ENCODE results near the gene TMEM255B. TPM values are rescaled to one million over a fixed set of nuclear protein-coding genes. Genes with fewer than 3 reads are reported as not detected.
"Not testable (repeated sequence)": the region's sequence is repeated elsewhere in the genome, so short reads cannot be mapped to it uniquely, and the experiment has no call there.

The TMEM255B gene
- total and polyA plus RNA-seq, 2 donors = 4.9 to 17.5 TPM

DNA sequence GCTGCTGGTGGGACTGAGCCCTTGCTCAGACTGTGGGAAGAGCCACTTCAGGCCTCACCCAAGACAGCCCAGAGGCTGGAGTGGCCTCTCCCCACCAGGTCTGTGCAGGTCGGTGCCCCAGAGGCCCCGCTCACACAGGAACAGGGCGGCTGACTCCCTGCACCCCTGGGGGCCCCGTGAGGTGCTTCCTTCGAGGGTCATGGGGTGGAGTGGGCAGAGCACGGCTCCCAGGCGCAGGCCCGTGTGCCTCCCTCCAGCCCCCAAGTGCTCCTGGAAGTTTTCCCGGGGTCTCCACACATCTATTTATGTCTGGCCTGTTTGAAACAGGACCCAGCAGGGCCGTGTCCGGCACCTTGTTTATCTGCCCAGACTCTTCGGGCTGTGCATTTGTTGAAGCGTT, 9.5 kb upstream of the TMEM255B start:
- no peak for DNase-seq (ENCODE audit: extremely low spot score)
- no peak overlapping the region for H3K4me3 ChIP-seq (ENCODE audit: low read depth, low read length)
- H3K36me3 ChIP-seq (ENCODE audit: insufficient read depth) = no peaks in the 10 kb centered on the region
- WGBS = 80% methylated on average over 13 of the region's 13 CpGs
- H3K4me1 ChIP-seq (ENCODE audit: insufficient read depth) = no peaks in the 10 kb centered on the region
- no peak overlapping the region for H3K27ac ChIP-seq (ENCODE audit: low read depth)

DNA sequence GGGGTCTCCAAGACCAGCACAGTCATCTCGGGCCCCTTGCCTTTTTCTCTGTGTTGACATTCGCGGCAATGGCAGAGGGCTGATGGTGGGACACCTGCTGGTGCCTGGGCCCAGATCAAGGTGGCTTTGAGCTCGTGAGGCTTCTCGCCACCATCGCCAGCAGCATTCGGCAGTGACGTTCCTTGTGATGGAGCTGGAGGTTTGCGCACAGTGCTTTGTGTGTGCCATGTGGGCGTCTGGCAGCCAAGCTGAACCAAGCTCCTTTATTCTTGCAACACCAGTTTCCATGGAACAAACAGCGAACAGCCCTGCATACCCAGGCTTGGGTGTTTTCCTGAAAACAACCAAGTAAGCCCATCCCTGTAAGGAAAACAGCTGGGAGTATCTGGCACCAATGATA, 9.1 kb upstream of the TMEM255B start:
- Histone ChIP-seq H3K4me3 (ENCODE audit: low read depth, low read length) (no peak overlapping the region), H3K36me3 (ENCODE audit: insufficient read depth) (no peaks in the 10 kb centered on the region), H3K4me1 (ENCODE audit: insufficient read depth) (no peaks in the 10 kb centered on the region), H3K27ac (ENCODE audit: low read depth) (no peak overlapping the region)
- DNase-seq (ENCODE audit: extremely low spot score) = no peak
- 85% methylated on average over 11 of the region's 11 CpGs for WGBS

DNA sequence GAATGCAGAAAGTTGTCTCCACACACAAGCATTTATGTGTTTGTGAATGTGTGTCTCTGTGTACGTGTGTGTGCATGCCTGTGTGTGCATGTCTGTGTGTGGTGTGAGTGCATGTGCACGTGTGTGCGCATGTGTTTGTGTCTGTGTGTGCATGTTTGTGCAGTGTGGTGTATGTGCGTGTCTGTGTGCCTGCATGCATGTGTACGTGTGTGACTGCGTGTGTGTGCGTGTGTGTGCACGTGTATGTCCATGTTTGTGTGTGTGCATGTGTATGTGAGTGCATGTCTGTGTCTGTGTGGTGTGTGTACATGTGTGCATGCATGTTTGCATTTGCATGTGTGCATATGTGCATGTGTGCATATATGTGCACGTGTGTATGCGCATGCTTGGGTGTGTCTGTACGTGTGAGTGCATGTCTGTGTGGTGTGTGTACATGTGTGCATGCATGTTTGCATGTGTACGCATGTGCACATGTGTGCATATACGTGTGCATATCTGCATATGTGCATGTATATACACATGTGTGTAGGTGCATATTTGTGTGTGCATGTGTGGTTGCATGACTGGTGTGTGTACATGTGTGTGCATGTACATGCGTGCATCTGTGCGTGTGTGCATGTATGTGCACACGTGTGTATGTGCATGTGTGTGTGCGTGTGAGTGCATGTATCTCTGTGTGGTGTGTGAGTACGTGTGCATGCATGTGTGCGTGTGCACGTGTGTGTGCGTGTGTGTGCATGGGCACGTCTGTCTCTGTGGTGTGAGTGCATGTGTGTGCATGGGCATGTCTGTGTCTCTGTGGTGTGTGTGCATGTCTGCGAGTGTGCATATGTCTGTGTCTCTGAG, 8.2 kb upstream of the TMEM255B start:
- 91% methylated on average over 23 of the region's 23 CpGs for WGBS
- no peak overlapping the region for H3K4me3 ChIP-seq (ENCODE audit: low read depth, low read length)
- no peaks in the 10 kb centered on the region for H3K4me1 ChIP-seq (ENCODE audit: insufficient read depth)
- no peak for DNase-seq (ENCODE audit: extremely low spot score)
- H3K27ac ChIP-seq (ENCODE audit: low read depth) = no peak overlapping the region
- H3K36me3 ChIP-seq (ENCODE audit: insufficient read depth) = no peaks in the 10 kb centered on the region

DNA sequence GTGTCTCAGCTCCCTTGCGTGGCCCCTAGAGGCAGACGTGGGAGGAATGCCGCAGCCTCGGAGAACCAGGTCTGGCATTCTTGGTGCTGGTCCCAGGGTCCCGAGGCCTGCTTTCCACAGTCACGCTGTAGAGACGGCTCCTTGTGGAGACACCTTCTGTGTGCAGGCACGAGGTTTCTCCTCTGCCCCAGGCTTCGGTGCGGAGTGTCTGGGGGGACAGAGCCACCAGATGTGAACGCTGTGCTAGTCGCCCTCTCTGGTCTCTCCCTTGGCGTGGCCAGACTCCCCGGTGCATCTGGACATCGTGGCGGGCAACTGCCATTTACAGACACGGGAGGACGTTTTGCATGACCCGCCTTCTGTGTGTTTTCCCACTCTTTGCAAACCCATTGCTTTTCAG, 7.5 kb upstream of the TMEM255B start:
- Histone ChIP-seq H3K36me3 (ENCODE audit: insufficient read depth) (no peaks in the 10 kb centered on the region), H3K4me3 (ENCODE audit: low read depth, low read length) (no peak overlapping the region), H3K4me1 (ENCODE audit: insufficient read depth) (no peaks in the 10 kb centered on the region), H3K27ac (ENCODE audit: low read depth) (no peak overlapping the region)
- WGBS = 94% methylated on average over 19 of the region's 19 CpGs
- no peak for DNase-seq (ENCODE audit: extremely low spot score)

DNA sequence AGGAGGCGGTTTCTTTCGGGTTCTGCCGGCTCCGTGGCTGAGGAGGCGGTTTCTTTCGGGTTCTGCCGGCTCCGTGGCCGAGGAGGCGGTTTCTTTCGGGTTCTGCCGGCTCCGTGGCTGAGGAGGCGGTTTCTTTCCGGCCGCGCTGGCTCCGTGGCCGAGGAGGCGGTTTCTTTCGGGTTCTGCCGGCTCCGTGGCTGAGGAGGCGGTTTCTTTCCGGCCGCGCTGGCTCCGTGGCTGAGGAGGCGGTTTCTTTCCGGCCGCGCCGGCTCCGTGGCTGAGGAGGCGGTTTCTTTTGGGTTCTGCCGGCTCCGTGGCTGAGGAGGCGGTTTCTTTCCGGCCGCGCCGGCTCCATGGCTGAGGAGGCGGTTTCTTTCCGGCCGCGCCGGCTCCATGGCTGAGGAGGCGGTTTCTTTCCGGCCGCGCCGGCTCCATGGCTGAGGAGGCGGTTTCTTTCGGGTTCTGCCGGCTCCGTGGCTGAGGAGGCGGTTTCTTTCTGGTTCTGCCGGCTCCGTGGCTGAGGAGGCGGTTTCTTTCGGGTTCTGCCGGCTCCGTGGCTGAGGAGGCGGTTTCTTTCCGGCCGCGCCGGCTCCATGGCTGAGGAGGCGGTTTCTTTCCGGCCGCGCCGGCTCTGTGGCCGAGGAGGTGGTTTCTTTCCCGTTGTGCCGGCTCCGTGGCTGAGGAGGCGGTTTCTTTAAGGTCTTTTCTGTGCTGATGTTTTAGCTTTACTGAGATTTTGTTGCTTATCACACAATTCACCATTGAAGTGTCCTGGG, 6.6 kb upstream of the TMEM255B start:
- H3K4me1 ChIP-seq (ENCODE audit: insufficient read depth); H3K27ac ChIP-seq (ENCODE audit: low read depth); DNase-seq (ENCODE audit: extremely low spot score); H3K4me3 ChIP-seq (ENCODE audit: low read depth, low read length); H3K36me3 ChIP-seq (ENCODE audit: insufficient read depth): not testable (repeated sequence)
- 96% methylated on average over 73 of the region's 78 CpGs for WGBS

DNA sequence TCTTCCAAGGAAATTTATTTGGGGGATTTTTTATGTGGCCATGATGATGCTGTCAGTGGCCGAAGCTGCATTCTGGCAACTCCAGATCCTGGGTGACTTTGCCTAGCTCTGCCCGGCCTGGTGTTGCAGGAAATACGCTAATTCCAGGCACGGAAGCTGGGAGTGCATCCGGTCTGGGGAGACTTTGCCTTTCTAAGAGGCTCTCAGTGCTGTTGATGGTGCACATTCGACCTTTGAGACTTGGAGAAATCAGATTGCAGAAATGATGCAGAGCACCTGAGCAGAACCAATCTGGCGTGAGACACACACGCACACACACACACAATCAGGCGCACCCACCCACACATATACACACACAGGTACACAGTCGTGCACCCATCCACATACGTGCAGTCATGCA, 5.9 kb upstream of the TMEM255B start:
- Histone ChIP-seq H3K4me1 (ENCODE audit: insufficient read depth) (no peaks in the 10 kb centered on the region), H3K4me3 (ENCODE audit: low read depth, low read length) (no peak overlapping the region), H3K36me3 (ENCODE audit: insufficient read depth) (no peaks in the 10 kb centered on the region), H3K27ac (ENCODE audit: low read depth) (no peak overlapping the region)
- WGBS = 83% methylated on average over 11 of the region's 11 CpGs
- DNase-seq (ENCODE audit: extremely low spot score) = no peak

DNA sequence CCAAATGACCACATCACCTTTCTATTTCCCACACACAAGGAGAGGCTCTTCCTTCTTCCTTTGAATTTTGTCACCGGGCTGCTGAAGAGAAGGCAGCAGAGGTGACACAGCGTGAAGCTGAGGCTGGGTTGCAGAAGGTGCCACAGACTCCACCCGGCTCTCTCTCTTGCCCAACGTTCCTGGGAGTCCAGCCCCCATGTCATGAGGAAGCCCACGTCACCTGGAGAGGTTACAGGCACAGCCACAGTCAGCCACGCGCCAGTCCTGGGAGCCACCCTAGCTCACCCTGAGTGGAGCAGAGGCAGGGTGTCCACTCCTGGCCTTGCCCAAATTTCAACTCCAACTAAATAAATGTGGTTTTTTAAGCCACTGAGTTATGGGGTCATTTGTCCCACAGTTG, 4.8 kb upstream of the TMEM255B start:
- H3K27ac ChIP-seq (ENCODE audit: low read depth) = no peak overlapping the region
- 79% methylated on average over 7 of the region's 7 CpGs for WGBS
- no peak for DNase-seq (ENCODE audit: extremely low spot score)
- H3K4me3 ChIP-seq (ENCODE audit: low read depth, low read length) = no peak overlapping the region
- H3K36me3 ChIP-seq (ENCODE audit: insufficient read depth) = no peaks in the 10 kb centered on the region
- H3K4me1 ChIP-seq (ENCODE audit: insufficient read depth) = no peaks in the 10 kb centered on the region

DNA sequence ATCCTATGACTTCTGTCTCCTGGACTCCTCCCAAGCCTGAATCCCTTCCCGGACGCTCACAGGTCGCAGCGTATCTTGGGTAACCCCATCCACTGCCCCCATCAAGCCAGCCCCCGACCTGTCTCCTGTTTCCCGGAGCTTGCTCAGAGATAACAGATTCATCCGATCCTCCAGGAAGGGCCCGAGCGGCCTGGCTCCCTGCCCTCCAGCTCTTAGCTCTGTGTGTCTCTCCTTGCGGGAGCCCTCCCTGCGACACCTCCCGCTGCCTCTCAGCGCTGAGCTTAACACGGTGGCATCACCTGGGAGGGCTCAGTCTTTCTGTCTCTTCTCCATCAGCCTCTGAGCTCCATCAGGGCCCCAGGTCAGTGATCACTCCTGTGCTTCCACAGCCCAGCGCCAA, 4.3 kb upstream of the TMEM255B start:
- WGBS = 63% methylated on average over 15 of the region's 15 CpGs
- DNase-seq (ENCODE audit: extremely low spot score) = no peak
- H3K27ac ChIP-seq (ENCODE audit: low read depth) = no peak overlapping the region
- H3K4me3 ChIP-seq (ENCODE audit: low read depth, low read length) = no peak overlapping the region
- H3K4me1 ChIP-seq (ENCODE audit: insufficient read depth) = no peaks in the 10 kb centered on the region
- no peaks in the 10 kb centered on the region for H3K36me3 ChIP-seq (ENCODE audit: insufficient read depth)

DNA sequence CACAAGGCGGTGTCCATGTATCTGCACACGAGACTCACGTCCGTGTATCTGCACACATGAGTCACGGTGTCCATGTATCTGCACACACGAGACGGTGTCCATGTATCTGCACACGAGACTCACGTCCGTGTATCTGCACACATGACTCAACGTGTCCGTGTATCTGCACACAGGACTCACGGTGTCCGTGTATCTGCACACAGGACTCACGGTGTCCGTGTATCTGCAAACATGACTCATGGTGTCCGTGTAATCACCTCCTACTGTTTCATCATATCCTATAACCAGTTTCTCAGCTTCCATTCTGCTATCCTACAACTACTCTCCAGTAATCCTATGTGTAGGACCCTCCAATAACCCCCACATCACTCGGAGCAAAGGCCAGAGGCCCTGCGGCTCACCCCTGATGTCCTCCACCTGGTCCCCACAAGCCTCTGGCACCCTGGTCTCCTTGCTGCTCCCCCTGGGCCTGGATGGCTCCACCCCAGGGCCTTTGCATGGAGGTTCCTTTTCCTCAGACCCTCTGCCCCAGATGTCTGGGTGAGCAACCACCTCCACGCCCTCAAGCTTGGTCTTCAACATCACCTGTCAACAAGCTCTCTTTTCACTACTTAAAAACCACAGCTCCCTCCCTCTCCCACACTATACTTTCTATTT, 2.5 kb upstream of the TMEM255B start:
- no peak for DNase-seq (ENCODE audit: extremely low spot score)
- Histone ChIP-seq H3K4me3 (ENCODE audit: low read depth, low read length) (no peak overlapping the region), H3K4me1 (ENCODE audit: insufficient read depth) (no peaks in the 10 kb centered on the region), H3K36me3 (ENCODE audit: insufficient read depth) (no peaks in the 10 kb centered on the region), H3K27ac (ENCODE audit: low read depth) (no peak overlapping the region)
- WGBS = 91% methylated on average over 20 of the region's 20 CpGs

DNA sequence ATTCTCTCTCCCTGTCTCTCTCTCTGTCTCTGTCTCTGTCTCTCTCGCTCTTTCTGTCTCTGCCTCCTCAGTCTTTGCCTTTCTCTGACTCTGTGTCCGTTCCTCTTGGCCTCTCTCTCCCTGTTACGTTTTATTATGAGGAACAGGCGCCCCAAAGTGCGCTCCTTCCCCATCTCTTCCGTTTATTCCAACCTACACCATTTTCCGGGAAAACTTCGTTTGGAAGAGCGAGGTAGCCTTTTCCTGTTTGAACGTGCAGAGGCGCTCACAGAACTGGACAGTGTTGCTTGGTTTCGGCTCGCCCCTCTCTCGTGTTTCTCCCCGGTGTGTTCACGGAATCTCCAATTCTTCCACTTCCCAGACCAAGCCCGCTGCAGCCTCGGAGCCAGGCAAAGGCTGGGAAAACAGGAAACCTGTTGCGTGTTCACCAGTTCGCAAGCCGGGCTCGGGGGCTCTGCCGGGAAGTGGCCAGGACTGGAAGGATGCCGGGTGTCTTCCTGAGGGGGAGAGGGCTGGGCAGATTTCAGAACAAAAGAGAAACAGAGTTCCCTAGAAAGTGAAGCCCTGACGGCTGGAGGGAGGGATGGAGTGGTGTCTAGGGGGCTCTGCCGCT, 605 bp downstream of the TMEM255B start:
- H3K4me1 ChIP-seq (ENCODE audit: insufficient read depth) = no peaks in the 10 kb centered on the region
- peak overlapping the region; percentile 77 for H3K4me3 ChIP-seq (ENCODE audit: low read depth, low read length)
- no peaks in the 10 kb centered on the region for H3K36me3 ChIP-seq (ENCODE audit: insufficient read depth)
- 2% methylated on average over 26 of the region's 26 CpGs for WGBS
- no peak overlapping the region for H3K27ac ChIP-seq (ENCODE audit: low read depth)
- no peak for DNase-seq (ENCODE audit: extremely low spot score)

DNA sequence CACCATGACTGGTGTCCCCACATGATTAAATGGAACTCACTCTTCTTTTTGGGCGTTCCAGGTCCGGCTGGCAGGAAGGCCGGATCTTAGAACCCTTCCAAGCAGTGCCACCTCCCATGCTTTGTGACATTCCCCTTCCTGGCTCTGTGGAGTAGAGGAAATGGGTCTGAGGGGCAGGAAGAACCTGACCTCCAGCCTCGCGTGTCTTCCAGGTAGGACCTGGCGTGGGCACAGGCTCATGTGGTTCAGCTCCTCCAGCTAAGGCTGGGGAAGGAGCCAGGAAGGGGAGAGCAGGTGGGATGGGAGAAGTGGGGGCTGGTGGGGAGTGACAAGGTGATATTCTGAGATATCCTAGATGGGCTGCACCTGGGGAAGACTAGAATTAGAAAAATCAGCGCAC, 2.1 kb downstream of the TMEM255B start:
- H3K36me3 ChIP-seq (ENCODE audit: insufficient read depth) = no peaks in the 10 kb centered on the region
- no peak overlapping the region for H3K4me3 ChIP-seq (ENCODE audit: low read depth, low read length)
- no peak overlapping the region for H3K27ac ChIP-seq (ENCODE audit: low read depth)
- H3K4me1 ChIP-seq (ENCODE audit: insufficient read depth) = no peaks in the 10 kb centered on the region
- no peak for DNase-seq (ENCODE audit: extremely low spot score)
- WGBS = 91% methylated on average over 7 of the region's 7 CpGs

DNA sequence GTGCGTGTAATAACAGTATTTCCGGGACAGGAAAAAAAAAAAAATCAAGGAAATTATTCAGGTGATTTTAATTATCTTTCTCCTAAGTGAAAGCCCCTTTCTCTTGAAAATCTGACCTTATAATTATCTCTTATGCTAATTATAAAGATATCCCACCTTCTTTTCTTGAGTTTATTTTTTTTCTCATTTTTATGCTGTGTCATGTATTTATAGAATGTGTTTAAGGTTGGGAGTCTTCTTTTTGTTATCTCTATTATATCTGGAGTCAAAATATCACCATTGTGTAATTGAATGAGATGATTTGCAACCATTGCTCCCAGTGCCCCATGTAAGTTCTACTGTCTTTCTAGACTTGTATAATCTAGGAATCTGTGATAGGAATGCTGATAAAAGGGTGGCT, 3.0 kb downstream of the TMEM255B start:
- no peaks in the 10 kb centered on the region for H3K4me1 ChIP-seq (ENCODE audit: insufficient read depth)
- H3K27ac ChIP-seq (ENCODE audit: low read depth) = no peak overlapping the region
- H3K4me3 ChIP-seq (ENCODE audit: low read depth, low read length) = no peak overlapping the region
- no peaks in the 10 kb centered on the region for H3K36me3 ChIP-seq (ENCODE audit: insufficient read depth)
- WGBS = 85% methylated on average over 2 of the region's 2 CpGs
- no peak for DNase-seq (ENCODE audit: extremely low spot score)

DNA sequence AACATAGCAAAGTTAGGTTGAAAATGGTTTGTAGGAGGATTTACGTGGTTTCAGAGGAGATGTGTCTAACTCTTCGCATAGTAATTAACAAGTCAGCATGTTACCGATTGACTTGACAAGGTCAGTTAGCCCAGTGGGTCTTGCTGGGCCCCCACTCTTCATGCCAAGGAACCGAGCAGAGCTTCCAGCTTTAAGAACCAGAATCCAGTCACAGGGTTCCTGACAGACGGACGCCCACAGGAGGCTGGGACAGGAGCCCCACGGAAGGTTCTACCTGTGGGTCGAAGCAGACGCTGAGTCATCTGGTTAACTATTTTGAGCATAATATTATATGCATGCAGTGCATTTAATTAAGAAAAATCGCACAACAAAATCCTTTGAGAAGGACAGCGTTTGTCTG, 3.5 kb downstream of the TMEM255B start:
- 79% methylated on average over 11 of the region's 11 CpGs for WGBS
- Histone ChIP-seq H3K27ac (ENCODE audit: low read depth) (no peak overlapping the region), H3K36me3 (ENCODE audit: insufficient read depth) (no peaks in the 10 kb centered on the region), H3K4me1 (ENCODE audit: insufficient read depth) (no peaks in the 10 kb centered on the region), H3K4me3 (ENCODE audit: low read depth, low read length) (no peak overlapping the region)
- no peak for DNase-seq (ENCODE audit: extremely low spot score)
